HG03439 (cell line): ENCODE results near the gene GFOD1.
"Not testable (repeated sequence)": the region's sequence is repeated elsewhere in the genome, so short reads cannot be mapped to it uniquely, and the experiment has no call there.

ENCODE experiments used
- ATAC-seq: cut with Tn5 transposase; IDR thresholded peaks from one replicate; pipeline ENCODE4 v1.9.1; 2021; ENCODE audit warnings: mild to moderate bottlenecking, moderate library complexity; ENCODE audit not compliant: unreplicated experiment

Gene GFOD1

DNA sequence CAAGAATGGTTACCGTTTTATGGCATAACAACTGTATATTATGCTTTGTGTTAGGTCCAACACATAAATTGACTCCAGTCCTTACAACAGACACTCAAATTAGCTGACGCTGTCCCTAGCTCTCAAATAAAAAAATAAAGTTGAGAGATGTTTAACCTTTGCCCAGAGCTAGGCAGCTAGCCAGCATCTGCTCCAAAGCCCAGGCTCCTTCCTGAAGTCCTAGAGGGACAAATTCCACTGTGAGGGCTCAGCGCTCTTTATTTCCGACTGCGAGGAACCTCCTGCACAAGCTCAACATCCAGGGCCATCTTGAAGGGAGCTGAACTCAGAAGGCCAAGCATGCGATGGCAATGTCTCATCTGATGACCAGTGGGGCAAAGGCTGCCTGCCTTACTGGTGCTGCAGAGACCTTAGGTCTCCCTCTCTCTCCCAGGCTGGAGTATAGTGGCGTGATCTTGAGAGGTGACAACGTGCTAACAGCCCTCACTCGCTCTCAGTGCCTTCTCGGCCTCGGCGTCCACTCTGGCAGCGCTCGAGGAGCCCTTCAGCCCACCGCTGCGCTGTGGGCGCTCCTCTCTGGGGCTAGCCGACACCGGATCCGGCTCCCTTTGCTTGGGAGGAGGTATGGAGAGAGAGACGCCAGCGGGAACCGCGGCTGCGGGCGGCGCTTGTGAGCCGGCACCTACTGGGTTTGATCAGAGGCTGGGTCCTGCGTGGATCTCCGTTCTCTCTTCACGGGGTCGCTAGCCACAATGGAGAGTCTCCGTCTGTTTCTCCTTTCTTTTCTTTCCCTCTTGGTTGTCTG lies 24.7 kb upstream of the GFOD1 start:
- ATAC-seq: no peak

- ATAC-seq: not testable (repeated sequence)
Measured at GRCh38 chr6:13511141-13511571, 23.8 kb upstream of the GFOD1 start.

DNA sequence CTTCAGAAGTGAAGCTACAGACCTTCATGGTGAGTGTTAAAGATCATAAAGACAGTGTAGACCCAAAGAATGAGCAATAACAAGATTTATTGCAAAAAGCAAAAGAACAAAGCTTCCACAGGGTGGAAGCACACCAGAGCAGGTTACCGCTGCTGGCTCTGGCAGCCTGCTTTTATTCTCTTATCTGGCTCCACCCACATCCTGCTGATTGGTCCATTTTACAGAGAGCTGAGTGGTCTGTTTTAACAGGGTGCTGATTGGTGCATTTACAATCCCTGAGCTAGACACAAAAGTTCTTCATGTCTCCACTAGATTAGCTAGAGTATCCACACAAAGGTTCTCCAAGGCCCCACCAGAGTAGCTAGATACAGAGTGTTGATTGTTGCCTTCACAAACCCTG lies 23.0 kb upstream of the GFOD1 start:
- ATAC-seq: not testable (repeated sequence)

- ATAC-seq: no peak
Measured at GRCh38 chr6:13508711-13509705, 21.6 kb upstream of the GFOD1 start.

DNA sequence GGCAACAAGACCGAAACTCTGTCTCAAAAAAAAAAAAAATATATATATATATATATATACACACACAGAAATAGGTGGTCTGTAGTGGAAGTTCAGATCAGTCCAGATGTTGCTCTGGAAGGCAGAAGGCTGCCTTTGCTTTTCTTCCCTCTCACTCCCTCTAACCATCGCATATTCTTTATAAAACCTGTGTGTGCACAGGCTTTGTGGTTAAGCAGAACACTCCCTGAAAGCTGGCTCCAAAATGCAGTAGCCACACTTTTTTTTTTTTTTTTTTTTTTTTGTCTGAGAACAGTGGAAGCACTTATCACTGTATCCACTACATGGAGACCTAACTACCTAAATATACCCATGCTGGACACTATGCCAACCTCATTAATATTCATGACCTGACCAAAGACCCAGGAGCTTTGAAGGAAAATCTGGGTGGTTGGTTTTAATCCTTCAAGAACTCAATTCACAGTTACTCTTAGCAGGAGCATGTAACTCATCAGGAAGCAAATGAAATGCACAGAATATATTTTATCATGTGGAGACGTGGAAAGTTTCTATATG lies 20.0 kb upstream of the GFOD1 start:
- ATAC-seq: no peak

DNA sequence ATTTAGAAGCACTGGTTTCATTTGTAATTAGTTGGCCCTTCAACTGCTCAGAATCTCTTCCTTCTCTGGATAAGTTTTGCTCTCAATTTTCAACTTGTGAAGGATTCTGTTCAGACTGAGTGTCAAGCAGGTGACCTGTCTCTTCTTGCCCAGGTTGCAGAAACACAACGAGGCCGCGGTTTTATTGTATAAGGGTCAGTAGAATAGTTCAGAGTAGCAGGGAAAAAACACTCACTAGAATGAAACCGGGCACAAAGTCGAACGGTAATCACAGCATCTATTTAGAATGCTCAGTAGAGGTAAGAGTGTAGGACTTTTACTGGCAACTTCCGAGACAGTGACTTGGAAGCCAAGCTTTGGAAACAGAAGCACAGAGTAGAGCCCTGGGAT lies 17.9 kb upstream of the GFOD1 start:
- ATAC-seq: no peak

GRCh38 chr6:13504611-13505344 lies 17.4 kb upstream of the GFOD1 start:
- no peak for ATAC-seq

- ATAC-seq: no peak
Measured at GRCh38 chr6:13500915-13501314, 13.5 kb upstream of the GFOD1 start.

- no peak for ATAC-seq
Measured at GRCh38 chr6:13500264-13500663, 12.9 kb upstream of the GFOD1 start.

- ATAC-seq: no peak
Measured at GRCh38 chr6:13496513-13497190, 9.3 kb upstream of the GFOD1 start.

- no peak for ATAC-seq
Measured at GRCh38 chr6:13495818-13496217, 8.4 kb upstream of the GFOD1 start.

GRCh38 chr6:13495112-13495776 lies 7.8 kb upstream of the GFOD1 start:
- no peak for ATAC-seq

DNA sequence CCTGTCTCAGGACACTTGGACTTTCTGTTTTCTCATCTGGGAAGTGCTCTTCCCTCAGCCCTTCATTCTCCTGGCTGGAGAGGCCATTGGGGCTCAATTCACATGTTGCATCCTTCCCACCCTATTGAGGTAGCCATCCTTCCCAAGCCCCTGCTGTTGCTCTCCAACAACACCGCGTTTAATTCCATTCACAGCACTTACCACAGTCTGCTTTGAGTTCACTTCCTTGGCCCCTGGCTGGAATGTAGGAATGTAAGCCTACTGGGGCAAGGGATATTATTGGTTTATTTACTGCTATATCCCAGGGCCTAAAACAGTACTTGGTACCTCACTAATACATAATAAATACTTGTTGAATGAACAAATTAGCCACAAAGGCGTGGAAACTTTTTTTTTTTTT lies 6.7 kb upstream of the GFOD1 start:
- ATAC-seq: no peak

DNA sequence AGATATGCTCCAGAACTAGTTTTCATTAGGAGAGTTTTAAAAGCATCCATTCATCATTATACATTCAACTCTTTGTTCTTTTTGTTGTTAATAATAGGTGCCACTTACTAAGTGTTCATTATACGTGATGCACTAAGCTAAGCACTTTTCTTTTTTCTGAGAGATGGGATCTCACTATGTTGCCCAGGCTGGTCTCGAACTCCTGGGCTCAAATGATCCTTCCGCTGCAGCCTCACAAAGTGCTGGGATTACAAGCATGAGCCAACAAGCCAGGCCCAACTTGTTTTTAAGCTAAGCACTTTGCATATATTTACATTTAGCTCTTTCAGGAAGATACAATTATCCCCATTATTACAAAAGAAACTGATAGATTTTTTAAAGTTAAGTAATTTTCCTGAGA lies 5.7 kb upstream of the GFOD1 start:
- ATAC-seq: no peak

DNA sequence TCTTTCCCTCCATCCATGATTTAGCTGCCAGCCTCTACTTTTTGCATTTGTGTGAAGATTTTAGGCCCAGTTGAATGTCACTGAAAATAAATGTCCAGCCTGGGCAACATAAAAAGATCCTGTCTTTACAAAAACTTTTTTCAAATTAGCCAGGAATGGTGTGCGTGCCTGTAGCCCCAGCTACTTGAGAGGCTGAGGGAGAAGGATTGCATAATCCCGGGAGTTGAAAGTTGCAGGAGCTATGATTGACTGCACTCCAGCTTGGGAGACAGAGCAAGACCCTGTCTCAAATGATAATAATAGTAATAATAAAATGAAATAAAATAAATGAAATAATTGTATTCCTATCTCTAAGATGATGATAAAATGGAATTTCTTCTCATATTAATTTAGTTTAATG lies 5.0 kb upstream of the GFOD1 start:
- no peak for ATAC-seq

DNA sequence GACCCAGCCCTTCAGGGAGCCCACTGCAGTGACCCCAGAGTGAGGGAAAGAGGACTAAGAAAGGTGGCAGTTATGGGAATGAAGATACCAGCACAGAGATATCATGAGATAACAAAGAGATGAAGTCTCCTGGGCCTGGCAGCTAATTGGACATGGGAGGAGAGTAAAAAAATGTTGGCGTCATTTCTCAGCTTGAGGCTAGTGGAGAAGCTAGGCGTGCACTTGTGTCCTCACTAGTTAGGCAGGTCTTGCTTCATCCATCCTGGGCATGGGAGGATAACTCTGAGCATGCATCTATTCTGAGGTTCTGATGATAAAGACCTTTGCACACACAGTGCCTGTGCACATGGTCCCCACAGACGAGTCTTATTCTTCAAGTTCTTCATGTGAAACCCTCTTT lies 4.1 kb upstream of the GFOD1 start:
- ATAC-seq: no peak

DNA sequence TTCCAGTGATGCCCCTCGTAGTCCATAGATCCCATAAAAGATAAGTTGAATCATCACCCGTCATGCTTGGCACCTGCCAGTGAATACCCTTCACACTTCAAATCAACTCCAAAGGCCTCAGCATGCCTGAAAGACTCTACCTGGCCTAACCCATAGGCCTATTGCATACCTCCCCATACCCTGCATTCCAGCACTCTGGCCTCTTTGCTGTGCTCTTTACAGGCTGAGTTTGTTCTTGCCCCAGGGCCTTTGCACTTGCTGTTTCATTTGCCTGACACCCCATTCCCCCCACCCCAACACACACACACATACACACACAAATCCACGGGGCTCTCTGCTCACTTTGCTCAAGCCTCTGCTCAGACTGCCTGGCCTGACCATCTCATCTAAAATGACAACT lies 3.0 kb upstream of the GFOD1 start:
- ATAC-seq: no peak

- ATAC-seq: no peak
Measured at GRCh38 chr6:13488896-13489237, 1.5 kb upstream of the GFOD1 start.

- ATAC-seq: no peak
Measured at GRCh38 chr6:13488015-13488895, 855 bp upstream of the GFOD1 start.
